Calu3 (cell line): Measurements from ENCODE around the gene CD99L2. TPM values are rescaled to one million over a fixed set of nuclear protein-coding genes. Genes with fewer than 3 reads are reported as not detected.

Experiments used
- BruUV-seq: library from RNA; stranded (reverse); fragments of 400-500 nt; replicated peaks from 2 replicates; lab custom pipeline; 2021; lab: Mats Ljungman, UMichigan
- CTCF ChIA-PET: fragments of 300-600 bp; sonication (Branson Sonifier 250); formaldehyde crosslinking; loops from one replicate; lab custom pipeline; 2022; ENCODE audit warnings: antibody characterized with exemption; lab: Charles Lee
- DNase-seq: peaks from one replicate; pipeline ENCODE4 v3.0.0; 2022
- H3K27ac Mint-ChIP-seq: one replicate; pipeline ENCODE4 v1.8.0; 2022; ENCODE audit warnings: mixed read lengths; ENCODE audit not compliant: unreplicated experiment
- H3K27me3 Mint-ChIP-seq: one replicate; pipeline ENCODE4 v1.8.0; 2022; ENCODE audit warnings: mixed read lengths; ENCODE audit not compliant: unreplicated experiment
- H3K36me3 Mint-ChIP-seq: one replicate; pipeline ENCODE4 v1.8.0; 2022; ENCODE audit warnings: mild to moderate bottlenecking, moderate library complexity, mixed read lengths; ENCODE audit not compliant: insufficient read depth, unreplicated experiment
- H3K4me1 Mint-ChIP-seq: one replicate; pipeline ENCODE4 v1.8.0; 2022; ENCODE audit warnings: mild to moderate bottlenecking, low read depth, mixed read lengths; ENCODE audit not compliant: unreplicated experiment
- H3K4me3 Mint-ChIP-seq: one replicate; pipeline ENCODE4 v1.8.0; 2022; ENCODE audit warnings: mild to moderate bottlenecking, low read depth, moderate library complexity, mixed read lengths; ENCODE audit not compliant: unreplicated experiment
- H3K9me3 Mint-ChIP-seq: one replicate; pipeline ENCODE4 v1.8.0; 2022; ENCODE audit warnings: low read depth, mixed read lengths; ENCODE audit not compliant: unreplicated experiment
- intact Hi-C: fragments of 100-400 bp; cut with micrococcal nuclease; formaldehyde crosslinking; loops from one replicate; pipeline ENCODE4 v1.10.0; 2022; ENCODE audit not compliant: unreplicated experiment
- total RNA-seq: library from RNA; stranded (reverse); gene quantifications from 2 replicates; pipeline ENCODE4 v1.2.3, GENCODE V29; 2022
- TF ChIP-seq, protein P1 (sequence below): fragments of 200-600 bp; IDR thresholded peaks from one replicate; pipeline ENCODE4 v1.8.0; 2022; ENCODE audit warnings: antibody characterized with exemption; ENCODE audit not compliant: unreplicated experiment

CD99L2 gene
- total RNA-seq, 1 experiment from 2014 or later, result 21.1 TPM

DNA sequence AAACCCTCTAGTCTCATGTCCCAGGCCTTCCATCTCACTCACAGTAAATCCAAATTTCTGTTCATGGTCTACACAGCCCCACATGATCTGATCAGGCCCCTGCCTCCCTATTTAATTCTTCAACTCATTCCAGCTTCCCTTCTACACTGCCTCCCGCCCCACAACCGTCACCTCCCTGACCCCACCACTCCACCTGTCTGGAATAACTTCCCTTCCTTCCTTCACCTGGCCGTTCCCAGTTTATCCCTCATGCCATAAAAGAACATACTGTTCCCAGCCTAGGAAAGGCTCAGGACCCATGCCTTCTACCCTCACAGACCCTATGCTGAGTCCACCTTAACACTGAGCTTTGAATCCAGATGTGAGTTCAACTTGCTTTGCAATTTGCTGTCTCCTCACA is 6.8 kb upstream of the CD99L2 start:
- H3K4me1 Mint-ChIP-seq, result no peaks in the 10 kb centered on the region
- H3K36me3 Mint-ChIP-seq, result no peaks in the 10 kb centered on the region
- no peak overlapping the region for H3K27ac Mint-ChIP-seq
- H3K9me3 Mint-ChIP-seq, result no peaks in the 10 kb centered on the region
- BruUV-seq, result no TSS peak
- intact Hi-C loops, result no loop called here
- no peak overlapping the region for H3K4me3 Mint-ChIP-seq
- H3K27me3 Mint-ChIP-seq, result peaks cover 39% of the 10 kb centered on the region
- CTCF ChIA-PET, result no interaction called here
- TF ChIP-seq, protein P1, sequence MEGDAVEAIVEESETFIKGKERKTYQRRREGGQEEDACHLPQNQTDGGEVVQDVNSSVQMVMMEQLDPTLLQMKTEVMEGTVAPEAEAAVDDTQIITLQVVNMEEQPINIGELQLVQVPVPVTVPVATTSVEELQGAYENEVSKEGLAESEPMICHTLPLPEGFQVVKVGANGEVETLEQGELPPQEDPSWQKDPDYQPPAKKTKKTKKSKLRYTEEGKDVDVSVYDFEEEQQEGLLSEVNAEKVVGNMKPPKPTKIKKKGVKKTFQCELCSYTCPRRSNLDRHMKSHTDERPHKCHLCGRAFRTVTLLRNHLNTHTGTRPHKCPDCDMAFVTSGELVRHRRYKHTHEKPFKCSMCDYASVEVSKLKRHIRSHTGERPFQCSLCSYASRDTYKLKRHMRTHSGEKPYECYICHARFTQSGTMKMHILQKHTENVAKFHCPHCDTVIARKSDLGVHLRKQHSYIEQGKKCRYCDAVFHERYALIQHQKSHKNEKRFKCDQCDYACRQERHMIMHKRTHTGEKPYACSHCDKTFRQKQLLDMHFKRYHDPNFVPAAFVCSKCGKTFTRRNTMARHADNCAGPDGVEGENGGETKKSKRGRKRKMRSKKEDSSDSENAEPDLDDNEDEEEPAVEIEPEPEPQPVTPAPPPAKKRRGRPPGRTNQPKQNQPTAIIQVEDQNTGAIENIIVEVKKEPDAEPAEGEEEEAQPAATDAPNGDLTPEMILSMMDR, result no peak
- no peak for DNase-seq

DNA sequence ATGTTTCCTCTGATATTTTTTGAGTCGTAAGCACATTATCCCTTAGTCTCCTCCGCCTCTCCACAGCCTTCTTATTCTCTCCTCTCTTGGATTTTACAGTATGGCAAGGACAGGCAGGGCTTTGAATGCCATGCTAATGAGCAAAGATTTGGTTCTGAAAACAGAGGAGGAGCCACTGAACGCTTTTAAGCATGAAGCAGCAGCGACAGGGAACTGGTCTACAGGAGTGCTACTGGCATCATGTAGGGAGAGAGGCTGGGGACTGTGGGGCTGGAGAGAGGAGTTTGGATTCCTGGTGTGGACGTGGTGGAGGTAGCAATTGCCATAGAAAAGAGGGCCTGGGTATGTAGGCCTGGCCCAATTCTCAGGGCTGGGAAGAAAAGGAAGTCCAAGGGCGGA is 4.6 kb upstream of the CD99L2 start:
- TF ChIP-seq, protein P1, result no peak
- intact Hi-C loops, result no loop called here
- CTCF ChIA-PET, result no interaction called here
- Mint-ChIP-seq H3K4me3 (no peak overlapping the region), H3K36me3 (peaks cover 12% of the 10 kb centered on the region), H3K27me3 (peaks cover 39% of the 10 kb centered on the region), H3K27ac (no peak overlapping the region), H3K9me3 (no peaks in the 10 kb centered on the region), H3K4me1 (no peaks in the 10 kb centered on the region)
- no TSS peak for BruUV-seq
- DNase-seq, result no peak

DNA sequence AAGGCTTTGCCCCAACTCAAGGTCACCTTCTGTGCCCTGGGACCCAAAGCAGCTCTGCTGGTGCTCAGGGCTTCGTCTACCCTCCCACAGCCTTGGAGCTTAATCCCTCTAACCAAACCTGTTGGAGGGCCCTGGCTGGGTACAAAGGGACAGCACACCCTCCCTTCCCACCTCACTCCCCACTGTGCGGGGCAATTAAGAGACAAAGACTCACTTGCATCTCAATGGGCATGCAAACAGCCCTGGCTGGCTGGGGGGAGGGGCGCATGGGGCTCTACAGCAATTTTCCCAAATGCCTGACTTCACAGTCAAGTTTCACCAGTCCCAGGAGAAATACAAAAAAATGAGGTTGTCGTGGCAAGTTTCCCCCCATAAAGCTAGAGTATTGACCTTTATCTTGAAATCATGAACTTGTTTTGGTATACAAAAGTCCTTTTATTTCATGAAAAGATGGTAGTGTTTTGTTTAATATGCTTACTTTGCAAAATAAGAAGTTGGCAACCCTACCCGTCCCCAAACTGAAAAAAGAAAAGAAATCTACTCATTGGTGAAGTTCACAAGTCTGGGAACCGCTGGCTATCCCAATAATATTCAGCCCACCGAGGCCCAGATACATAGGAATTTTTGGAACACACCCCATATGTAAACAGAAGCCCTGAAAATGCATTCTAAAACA is 4.1 kb upstream of the CD99L2 start:
- CTCF ChIA-PET, result no interaction called here
- H3K27me3 Mint-ChIP-seq, result peaks cover 39% of the 10 kb centered on the region
- no peak overlapping the region for H3K27ac Mint-ChIP-seq
- TF ChIP-seq, protein P1, result no peak
- no peaks in the 10 kb centered on the region for H3K9me3 Mint-ChIP-seq
- intact Hi-C loops, result no loop called here
- DNase-seq, result no peak
- H3K4me1 Mint-ChIP-seq, result no peaks in the 10 kb centered on the region
- BruUV-seq, result no TSS peak
- H3K36me3 Mint-ChIP-seq, result peaks cover 17% of the 10 kb centered on the region
- no peak overlapping the region for H3K4me3 Mint-ChIP-seq

DNA sequence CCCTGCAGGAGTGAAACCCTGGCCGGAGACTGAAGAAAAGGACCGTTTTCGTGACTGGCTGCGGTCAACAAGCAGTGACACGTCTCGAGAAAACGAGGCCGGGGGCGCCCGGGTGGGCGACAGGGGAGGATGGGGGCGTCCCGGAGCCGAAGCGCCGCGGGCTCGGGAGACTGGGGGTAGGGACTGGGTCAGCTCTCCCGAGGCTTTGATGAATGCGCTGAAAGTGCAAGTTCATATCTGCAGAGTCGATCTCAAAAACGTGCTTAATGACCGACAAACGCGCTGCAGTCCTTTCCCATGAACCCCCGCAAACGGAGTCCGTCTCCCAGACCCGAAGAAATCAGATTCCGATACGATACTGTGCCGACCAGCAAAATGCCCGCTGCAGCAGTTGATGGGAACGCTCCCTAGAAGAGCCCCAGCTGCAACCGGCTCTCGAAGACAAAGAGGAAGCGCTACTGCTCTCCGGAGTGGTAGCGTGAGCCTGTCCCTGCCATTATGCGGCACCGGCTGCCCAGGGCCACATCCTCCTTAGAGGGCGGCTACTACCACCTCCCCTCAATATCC is 806 bp upstream of the CD99L2 start:
- Mint-ChIP-seq H3K27ac (no peak overlapping the region), H3K27me3 (peaks cover 17% of the 10 kb centered on the region), H3K4me3 (peak overlapping the region; percentile 70), H3K4me1 (peaks cover 8% of the 10 kb centered on the region), H3K36me3 (peaks cover 19% of the 10 kb centered on the region), H3K9me3 (no peaks in the 10 kb centered on the region)
- TF ChIP-seq, protein P1, result no peak
- CTCF ChIA-PET, result no interaction called here
- intact Hi-C loops, result loop anchor here (5.0 kb wide), 1 partner anchor 83 kb away; the partner anchor contains the start of gene HMGB3
- BruUV-seq, result no TSS peak
- peak; percentile 7 for DNase-seq
